Gastroesophageal sphincter (tissue), 3 donors: ENCODE measurements around the gene LHX3.

Experiments used
- CTCF ChIP-seq, 4 experiments: fragments of 200-600 bp in 2 of 4; fragments of 450-650 bp in 2 of 4; sonication (generic) in 1 of 4; IDR thresholded peaks; one replicate each; pipeline ENCODE4 v1.5.1; 2017 to 2019; ENCODE audit warnings: antibody characterized with exemption in 4 of 4, mild to moderate bottlenecking in 2 of 4, moderate library complexity in 2 of 4
- POLR2A ChIP-seq, 2 donors: fragments of 450-650 bp; IDR thresholded peaks; one replicate each; pipeline ENCODE4 v1.6.1; 2017; ENCODE audit warnings: antibody characterized with exemption in 2 of 2, mild to moderate bottlenecking in 2 of 2, moderate library complexity in 1 of 2

DNA sequence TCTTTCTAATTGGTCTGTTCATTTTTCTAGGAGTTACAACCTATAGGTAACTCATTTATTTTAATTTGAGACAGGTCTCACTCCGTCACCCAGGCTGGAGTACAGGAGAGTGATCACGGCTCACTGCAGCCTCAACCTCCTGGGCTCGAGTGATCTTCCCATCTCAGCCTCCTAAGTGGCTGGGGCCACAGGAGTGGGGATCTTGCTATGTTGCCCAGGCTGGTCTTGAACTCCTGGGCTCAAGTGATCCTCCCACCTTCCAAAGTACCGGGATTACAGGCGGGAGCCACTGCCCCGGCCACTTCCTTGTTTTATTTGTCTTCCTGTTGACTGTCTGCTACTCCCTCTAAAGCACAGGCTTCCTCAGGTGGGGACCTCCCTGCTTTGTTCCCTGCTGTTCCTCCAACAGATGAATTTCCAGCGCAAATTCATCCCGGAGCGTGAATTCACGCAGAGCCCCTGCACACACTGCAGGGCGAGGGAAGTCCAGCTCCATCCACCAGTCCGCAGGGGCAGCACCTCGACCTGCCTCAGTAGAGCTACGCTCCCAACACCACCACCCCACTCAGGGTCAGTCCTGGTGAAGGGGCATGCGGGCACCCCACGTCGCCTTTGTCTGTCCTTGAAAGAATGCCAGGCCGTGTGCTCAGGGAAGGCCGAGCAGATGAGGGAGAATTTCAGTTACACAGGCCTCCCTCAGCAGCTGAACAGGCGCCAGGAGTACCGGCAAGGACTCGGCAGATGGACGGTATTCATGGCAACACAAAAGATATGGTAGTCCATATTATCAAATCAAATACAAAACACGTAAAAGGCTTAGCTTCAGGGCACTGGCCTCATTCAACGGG lies 34.4 kb upstream of the LHX3 start:
- no peak for TF ChIP-seq CTCF (IDR thresholded peaks at IDR 0.05)
- TF ChIP-seq POLR2A (IDR thresholded peaks at IDR 0.05) = no peak
